ENCODE data around the gene TMEM198.

Gene TMEM198

GRCh38 chr2:219511547-219512325, 32.1 kb upstream of the TMEM198 start:
- Histone ChIP-seq H3K9me3 (ENCODE audit: control insufficient read depth, low read depth, low read length) (no peaks in the 10 kb centered on the region), H3K36me3 (ENCODE audit: control insufficient read depth, low read depth, low read length) (no peaks in the 10 kb centered on the region), H3K27me3 (ENCODE audit: control insufficient read depth, insufficient read depth, low read length) (peaks cover 51% of the 10 kb centered on the region), H3K4me3 (ENCODE audit: low read length) (no peak overlapping the region), H3K4me1 (ENCODE audit: control insufficient read depth, low read depth, low read length) (peaks cover 43% of the 10 kb centered on the region), H3K9ac (ENCODE audit: low read length) (no peak overlapping the region), H3K27ac (ENCODE audit: low read length) (no peak overlapping the region)

- no peaks in the 10 kb centered on the region for H3K36me3 ChIP-seq (ENCODE audit: control insufficient read depth, low read depth, low read length)
- H3K27ac ChIP-seq (ENCODE audit: low read length), result no peak overlapping the region
- H3K4me3 ChIP-seq (ENCODE audit: low read length), result no peak overlapping the region
- peaks cover 51% of the 10 kb centered on the region for H3K27me3 ChIP-seq (ENCODE audit: control insufficient read depth, insufficient read depth, low read length)
- no peak overlapping the region for H3K9ac ChIP-seq (ENCODE audit: low read length)
- H3K4me1 ChIP-seq (ENCODE audit: control insufficient read depth, low read depth, low read length), result peaks cover 33% of the 10 kb centered on the region
- H3K9me3 ChIP-seq (ENCODE audit: control insufficient read depth, low read depth, low read length), result no peaks in the 10 kb centered on the region
These were observed 31.2 kb upstream of the TMEM198 start for GRCh38 chr2:219512524-219513216.

GRCh38 chr2:219513787-219514186, 30.0 kb upstream of the TMEM198 start:
- Histone ChIP-seq H3K36me3 (ENCODE audit: control insufficient read depth, low read depth, low read length) (no peaks in the 10 kb centered on the region), H3K9me3 (ENCODE audit: control insufficient read depth, low read depth, low read length) (no peaks in the 10 kb centered on the region), H3K4me3 (ENCODE audit: low read length) (no peak overlapping the region), H3K27ac (ENCODE audit: low read length) (no peak overlapping the region), H3K4me1 (ENCODE audit: control insufficient read depth, low read depth, low read length) (peaks cover 25% of the 10 kb centered on the region), H3K27me3 (ENCODE audit: control insufficient read depth, insufficient read depth, low read length) (peaks cover 57% of the 10 kb centered on the region), H3K9ac (ENCODE audit: low read length) (no peak overlapping the region)

GRCh38 chr2:219514196-219514761, 29.5 kb upstream of the TMEM198 start, which contains the start of gene ASIC4:
TSS of gene ASIC4 (plus strand) at chr2:219514482. CDS start at chr2:219514725, 243 bp downstream.
- Histone ChIP-seq H3K27ac (ENCODE audit: low read length) (no peak within 1 kb of the TSS), H3K4me1 (ENCODE audit: control insufficient read depth, low read depth, low read length) (peaks cover 22% of the 10 kb centered on the region)

GRCh38 chr2:219514836-219515235, 29.0 kb upstream of the TMEM198 start:
- H3K27me3 ChIP-seq (ENCODE audit: control insufficient read depth, insufficient read depth, low read length), result peaks cover 51% of the 10 kb centered on the region
- peaks cover 18% of the 10 kb centered on the region for H3K4me1 ChIP-seq (ENCODE audit: control insufficient read depth, low read depth, low read length)
- H3K9me3 ChIP-seq (ENCODE audit: control insufficient read depth, low read depth, low read length), result no peaks in the 10 kb centered on the region
- no peak overlapping the region for H3K4me3 ChIP-seq (ENCODE audit: low read length)
- no peak overlapping the region for H3K27ac ChIP-seq (ENCODE audit: low read length)
- no peaks in the 10 kb centered on the region for H3K36me3 ChIP-seq (ENCODE audit: control insufficient read depth, low read depth, low read length)
- no peak overlapping the region for H3K9ac ChIP-seq (ENCODE audit: low read length)

More at GRCh38 chr2:219514196-219514761, 29.5 kb upstream of the TMEM198 start, which contains the start of gene ASIC4:
- H3K9me3 ChIP-seq (ENCODE audit: control insufficient read depth, low read depth, low read length), result no peaks in the 10 kb centered on the region
- no peaks in the 10 kb centered on the region for H3K36me3 ChIP-seq (ENCODE audit: control insufficient read depth, low read depth, low read length)
- no peak within 1 kb of the TSS for H3K9ac ChIP-seq (ENCODE audit: low read length)
- no peak within 1 kb of the TSS for H3K4me3 ChIP-seq (ENCODE audit: low read length)
- peaks cover 55% of the 10 kb centered on the region for H3K27me3 ChIP-seq (ENCODE audit: control insufficient read depth, insufficient read depth, low read length)

GRCh38 chr2:219515874-219516629, 27.8 kb upstream of the TMEM198 start:
- Histone ChIP-seq H3K9ac (ENCODE audit: low read length) (no peak overlapping the region), H3K36me3 (ENCODE audit: control insufficient read depth, low read depth, low read length) (no peaks in the 10 kb centered on the region), H3K4me1 (ENCODE audit: control insufficient read depth, low read depth, low read length) (peaks cover 18% of the 10 kb centered on the region), H3K4me3 (ENCODE audit: low read length) (no peak overlapping the region), H3K27me3 (ENCODE audit: control insufficient read depth, insufficient read depth, low read length) (peaks cover 51% of the 10 kb centered on the region), H3K27ac (ENCODE audit: low read length) (no peak overlapping the region), H3K9me3 (ENCODE audit: control insufficient read depth, low read depth, low read length) (no peaks in the 10 kb centered on the region)

GRCh38 chr2:219516888-219517287, 26.9 kb upstream of the TMEM198 start:
- Histone ChIP-seq H3K36me3 (ENCODE audit: control insufficient read depth, low read depth, low read length) (no peaks in the 10 kb centered on the region), H3K27ac (ENCODE audit: low read length) (no peak overlapping the region), H3K4me1 (ENCODE audit: control insufficient read depth, low read depth, low read length) (peaks cover 26% of the 10 kb centered on the region), H3K9ac (ENCODE audit: low read length) (no peak overlapping the region), H3K27me3 (ENCODE audit: control insufficient read depth, insufficient read depth, low read length) (peaks cover 48% of the 10 kb centered on the region), H3K9me3 (ENCODE audit: control insufficient read depth, low read depth, low read length) (no peaks in the 10 kb centered on the region), H3K4me3 (ENCODE audit: low read length) (no peak overlapping the region)

GRCh38 chr2:219517954-219518778, 25.7 kb upstream of the TMEM198 start:
- no peak overlapping the region for H3K4me3 ChIP-seq (ENCODE audit: low read length)
- H3K27me3 ChIP-seq (ENCODE audit: control insufficient read depth, insufficient read depth, low read length), result peaks cover 35% of the 10 kb centered on the region
- H3K9ac ChIP-seq (ENCODE audit: low read length), result no peak overlapping the region
- no peak overlapping the region for H3K27ac ChIP-seq (ENCODE audit: low read length)
- no peaks in the 10 kb centered on the region for H3K9me3 ChIP-seq (ENCODE audit: control insufficient read depth, low read depth, low read length)
- no peaks in the 10 kb centered on the region for H3K36me3 ChIP-seq (ENCODE audit: control insufficient read depth, low read depth, low read length)
- peaks cover 23% of the 10 kb centered on the region for H3K4me1 ChIP-seq (ENCODE audit: control insufficient read depth, low read depth, low read length)

GRCh38 chr2:219519526-219519916, 24.3 kb upstream of the TMEM198 start:
- no peaks in the 10 kb centered on the region for H3K36me3 ChIP-seq (ENCODE audit: control insufficient read depth, low read depth, low read length)
- H3K9ac ChIP-seq (ENCODE audit: low read length), result no peak overlapping the region
- H3K4me1 ChIP-seq (ENCODE audit: control insufficient read depth, low read depth, low read length), result peaks cover 23% of the 10 kb centered on the region
- no peak overlapping the region for H3K27ac ChIP-seq (ENCODE audit: low read length)
- no peaks in the 10 kb centered on the region for H3K9me3 ChIP-seq (ENCODE audit: control insufficient read depth, low read depth, low read length)
- no peak overlapping the region for H3K4me3 ChIP-seq (ENCODE audit: low read length)
- H3K27me3 ChIP-seq (ENCODE audit: control insufficient read depth, insufficient read depth, low read length), result peaks cover 32% of the 10 kb centered on the region

- Histone ChIP-seq H3K27ac (ENCODE audit: low read length) (no peak overlapping the region), H3K4me1 (ENCODE audit: control insufficient read depth, low read depth, low read length) (peaks cover 23% of the 10 kb centered on the region), H3K9ac (ENCODE audit: low read length) (no peak overlapping the region), H3K27me3 (ENCODE audit: control insufficient read depth, insufficient read depth, low read length) (peaks cover 27% of the 10 kb centered on the region), H3K36me3 (ENCODE audit: control insufficient read depth, low read depth, low read length) (no peaks in the 10 kb centered on the region), H3K9me3 (ENCODE audit: control insufficient read depth, low read depth, low read length) (no peaks in the 10 kb centered on the region), H3K4me3 (ENCODE audit: low read length) (no peak overlapping the region)
These were observed 23.7 kb upstream of the TMEM198 start for GRCh38 chr2:219520079-219520478.

Measured in iPS-18a (cell line).